ENCODE measurements around the gene L3MBTL2. TPM values are rescaled to one million over a fixed set of nuclear protein-coding genes. Genes with fewer than 3 reads are reported as not detected.
"Not testable (repeated sequence)": the region's sequence is repeated elsewhere in the genome, so short reads cannot be mapped to it uniquely, and the experiment has no call there.

Gene L3MBTL2
- total and polyA plus RNA-seq, 4 donors = 17.1 to 32.2 (median 28.3) TPM

GRCh38 chr22:41249442-41249841, 44.3 kb downstream of the L3MBTL2 start:
- no peak overlapping the region for H3K4me3 ChIP-seq (ENCODE audit: low read depth, low read length)
- 96% methylated on average over 13 of the region's 14 CpGs for WGBS (ENCODE audit: insufficient coverage)
- no peak overlapping the region for H3K27ac ChIP-seq (ENCODE audit: low read depth, low read length)
- peaks cover 91% of the 10 kb centered on the region for H3K36me3 ChIP-seq (ENCODE audit: control insufficient read depth, insufficient read depth, low read length)
- H3K9me3 ChIP-seq (ENCODE audit: control insufficient read depth, insufficient read depth, low read length) = no peaks in the 10 kb centered on the region
- H3K4me1 ChIP-seq (ENCODE audit: control insufficient read depth, insufficient read depth, low read length) = peaks cover 6% of the 10 kb centered on the region
- DNase-seq (ENCODE audit: low read depth in 4 of 6, low spot score in 6 of 6) = no peak
- no peaks in the 10 kb centered on the region for H3K27me3 ChIP-seq (ENCODE audit: control insufficient read depth, insufficient read depth, low read length)

- Histone ChIP-seq H3K4me1 (ENCODE audit: control insufficient read depth, insufficient read depth, low read length) (peaks cover 6% of the 10 kb centered on the region), H3K27me3 (ENCODE audit: control insufficient read depth, insufficient read depth, low read length) (no peaks in the 10 kb centered on the region), H3K36me3 (ENCODE audit: control insufficient read depth, insufficient read depth, low read length) (peaks cover 95% of the 10 kb centered on the region), H3K4me3 (ENCODE audit: low read depth, low read length) (no peak overlapping the region), H3K27ac (ENCODE audit: low read depth, low read length) (no peak overlapping the region), H3K9me3 (ENCODE audit: control insufficient read depth, insufficient read depth, low read length) (no peaks in the 10 kb centered on the region)
- no peak for DNase-seq (ENCODE audit: low read depth in 4 of 6, low spot score in 6 of 6)
- WGBS (ENCODE audit: insufficient coverage) = 92% methylated on average over 7 of the region's 12 CpGs
Observed at GRCh38 chr22:41250127-41250526, 45.0 kb downstream of the L3MBTL2 start.

- Histone ChIP-seq H3K27ac (ENCODE audit: low read depth, low read length) (no peak overlapping the region), H3K4me1 (ENCODE audit: control insufficient read depth, insufficient read depth, low read length) (peaks cover 6% of the 10 kb centered on the region), H3K9me3 (ENCODE audit: control insufficient read depth, insufficient read depth, low read length) (no peaks in the 10 kb centered on the region), H3K4me3 (ENCODE audit: low read depth, low read length) (no peak overlapping the region), H3K36me3 (ENCODE audit: control insufficient read depth, insufficient read depth, low read length) (peaks cover 95% of the 10 kb centered on the region), H3K27me3 (ENCODE audit: control insufficient read depth, insufficient read depth, low read length) (no peaks in the 10 kb centered on the region)
- DNase-seq (ENCODE audit: low read depth in 4 of 6, low spot score in 6 of 6) = no peak
- 97% methylated on average over 7 of the region's 8 CpGs for WGBS (ENCODE audit: insufficient coverage)
Observed at GRCh38 chr22:41252365-41252764, 47.3 kb downstream of the L3MBTL2 start.

GRCh38 chr22:41254230-41254629, 49.1 kb downstream of the L3MBTL2 start:
- Histone ChIP-seq H3K27me3 (ENCODE audit: control insufficient read depth, insufficient read depth, low read length) (no peaks in the 10 kb centered on the region), H3K4me1 (ENCODE audit: control insufficient read depth, insufficient read depth, low read length) (no peaks in the 10 kb centered on the region), H3K27ac (ENCODE audit: low read depth, low read length) (no peak overlapping the region), H3K9me3 (ENCODE audit: control insufficient read depth, insufficient read depth, low read length) (no peaks in the 10 kb centered on the region), H3K4me3 (ENCODE audit: low read depth, low read length) (no peak overlapping the region), H3K36me3 (ENCODE audit: control insufficient read depth, insufficient read depth, low read length) (peaks cover 95% of the 10 kb centered on the region)
- no peak for DNase-seq (ENCODE audit: low read depth in 4 of 6, low spot score in 6 of 6)
- WGBS (ENCODE audit: insufficient coverage) = 97% methylated on average over 7 of the region's 7 CpGs

GRCh38 chr22:41256254-41257253, 51.4 kb downstream of the L3MBTL2 start:
- H3K27ac ChIP-seq (ENCODE audit: low read depth, low read length) = no peak overlapping the region
- H3K4me1 ChIP-seq (ENCODE audit: control insufficient read depth, insufficient read depth, low read length) = no peaks in the 10 kb centered on the region
- H3K4me3 ChIP-seq (ENCODE audit: low read depth, low read length) = no peak overlapping the region
- no peaks in the 10 kb centered on the region for H3K27me3 ChIP-seq (ENCODE audit: control insufficient read depth, insufficient read depth, low read length)
- H3K9me3 ChIP-seq (ENCODE audit: control insufficient read depth, insufficient read depth, low read length) = no peaks in the 10 kb centered on the region
- no peak for DNase-seq (ENCODE audit: low read depth in 4 of 6, low spot score in 6 of 6)
- 78% methylated on average over 10 of the region's 20 CpGs for WGBS (ENCODE audit: insufficient coverage)
- H3K36me3 ChIP-seq (ENCODE audit: control insufficient read depth, insufficient read depth, low read length) = peaks cover 92% of the 10 kb centered on the region

GRCh38 chr22:41257696-41258095, 52.6 kb downstream of the L3MBTL2 start:
- 93% methylated on average over 11 of the region's 11 CpGs for WGBS (ENCODE audit: insufficient coverage)

GRCh38 chr22:41259756-41260155, 54.6 kb downstream of the L3MBTL2 start:
- not testable (repeated sequence) for DNase-seq (ENCODE audit: low read depth in 4 of 6, low spot score in 6 of 6); H3K9me3 ChIP-seq (ENCODE audit: control insufficient read depth, insufficient read depth, low read length); H3K4me3 ChIP-seq (ENCODE audit: low read depth, low read length); H3K27ac ChIP-seq (ENCODE audit: low read depth, low read length); H3K27me3 ChIP-seq (ENCODE audit: control insufficient read depth, insufficient read depth, low read length); H3K4me1 ChIP-seq (ENCODE audit: control insufficient read depth, insufficient read depth, low read length)
- peaks cover 95% of the 10 kb centered on the region for H3K36me3 ChIP-seq (ENCODE audit: control insufficient read depth, insufficient read depth, low read length)
- 100% methylated on average over 1 of the region's 4 CpGs for WGBS (ENCODE audit: insufficient coverage)

More at GRCh38 chr22:41257696-41258095, 52.6 kb downstream of the L3MBTL2 start:
- no peak for DNase-seq (ENCODE audit: low read depth in 4 of 6, low spot score in 6 of 6)
- Histone ChIP-seq H3K27me3 (ENCODE audit: control insufficient read depth, insufficient read depth, low read length) (no peaks in the 10 kb centered on the region), H3K9me3 (ENCODE audit: control insufficient read depth, insufficient read depth, low read length) (no peaks in the 10 kb centered on the region), H3K4me3 (ENCODE audit: low read depth, low read length) (no peak overlapping the region), H3K36me3 (ENCODE audit: control insufficient read depth, insufficient read depth, low read length) (peaks cover 95% of the 10 kb centered on the region), H3K27ac (ENCODE audit: low read depth, low read length) (no peak overlapping the region), H3K4me1 (ENCODE audit: control insufficient read depth, insufficient read depth, low read length) (no peaks in the 10 kb centered on the region)

- H3K4me1 ChIP-seq (ENCODE audit: control insufficient read depth, insufficient read depth, low read length) = no peaks in the 10 kb centered on the region
- no peaks in the 10 kb centered on the region for H3K9me3 ChIP-seq (ENCODE audit: control insufficient read depth, insufficient read depth, low read length)
- H3K27ac ChIP-seq (ENCODE audit: low read depth, low read length) = no peak overlapping the region
- no peaks in the 10 kb centered on the region for H3K27me3 ChIP-seq (ENCODE audit: control insufficient read depth, insufficient read depth, low read length)
- peaks cover 95% of the 10 kb centered on the region for H3K36me3 ChIP-seq (ENCODE audit: control insufficient read depth, insufficient read depth, low read length)
- no peak overlapping the region for H3K4me3 ChIP-seq (ENCODE audit: low read depth, low read length)
- WGBS (ENCODE audit: insufficient coverage) = over 99% methylated on average over 7 of the region's 7 CpGs
- DNase-seq (ENCODE audit: low read depth in 4 of 6, low spot score in 6 of 6) = no peak
Observed at GRCh38 chr22:41260871-41261270, 55.8 kb downstream of the L3MBTL2 start.

GRCh38 chr22:41261541-41262249, 56.6 kb downstream of the L3MBTL2 start:
- Histone ChIP-seq H3K9me3 (ENCODE audit: control insufficient read depth, insufficient read depth, low read length) (no peaks in the 10 kb centered on the region), H3K36me3 (ENCODE audit: control insufficient read depth, insufficient read depth, low read length) (peaks cover 91% of the 10 kb centered on the region), H3K27ac (ENCODE audit: low read depth, low read length) (no peak overlapping the region), H3K4me3 (ENCODE audit: low read depth, low read length) (no peak overlapping the region), H3K4me1 (ENCODE audit: control insufficient read depth, insufficient read depth, low read length) (no peaks in the 10 kb centered on the region), H3K27me3 (ENCODE audit: control insufficient read depth, insufficient read depth, low read length) (no peaks in the 10 kb centered on the region)
- no peak for DNase-seq (ENCODE audit: low read depth in 4 of 6, low spot score in 6 of 6)
- WGBS (ENCODE audit: insufficient coverage) = 88% methylated on average over 12 of the region's 12 CpGs

Measured in spinal cord (tissue), 10 donors.